Thyroid gland (tissue), 4 donors: ENCODE results near the gene TMED7.

Experiments
- POLR2A ChIP-seq, 2 donors: fragments of 450-650 bp; IDR thresholded peaks; one replicate each; pipeline ENCODE4 v1.6.1; 2017; ENCODE audit warnings: antibody characterized with exemption in 2 of 2, mild to moderate bottlenecking in 2 of 2, moderate library complexity in 1 of 2
- TF ChIP-seq, protein P1 (sequence below), 6 experiments: fragments of 200-600 bp in 3 of 6; fragments of 450-650 bp in 3 of 6; sonication (generic) in 3 of 6; IDR thresholded peaks; one replicate each; pipeline ENCODE4 v1.5.1; 2016 to 2019; ENCODE audit warnings: antibody characterized with exemption in 6 of 6, mild to moderate bottlenecking in 2 of 6, inconsistent platforms in 1 of 6, moderate library complexity in 1 of 6

DNA sequence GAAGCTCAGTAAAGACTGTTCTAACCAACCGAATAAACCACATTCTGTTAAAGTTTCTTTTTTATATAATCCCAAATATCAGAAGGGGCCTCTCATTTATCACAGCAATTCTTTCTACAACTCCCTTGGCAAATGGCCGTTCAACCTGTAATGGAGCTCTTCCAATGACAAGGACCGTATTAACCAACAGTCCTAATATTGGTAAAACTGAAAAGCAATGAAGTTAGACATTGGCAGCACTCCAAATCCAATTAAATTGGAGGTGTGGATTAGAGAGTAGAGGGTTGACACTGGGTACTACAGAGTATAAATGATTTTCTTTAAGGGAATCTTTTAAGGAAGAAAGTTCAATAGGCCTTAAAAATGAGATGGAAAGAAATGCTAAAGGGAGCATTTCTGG is 842 bp downstream of the TMED7 start:
- TF ChIP-seq, protein P1, sequence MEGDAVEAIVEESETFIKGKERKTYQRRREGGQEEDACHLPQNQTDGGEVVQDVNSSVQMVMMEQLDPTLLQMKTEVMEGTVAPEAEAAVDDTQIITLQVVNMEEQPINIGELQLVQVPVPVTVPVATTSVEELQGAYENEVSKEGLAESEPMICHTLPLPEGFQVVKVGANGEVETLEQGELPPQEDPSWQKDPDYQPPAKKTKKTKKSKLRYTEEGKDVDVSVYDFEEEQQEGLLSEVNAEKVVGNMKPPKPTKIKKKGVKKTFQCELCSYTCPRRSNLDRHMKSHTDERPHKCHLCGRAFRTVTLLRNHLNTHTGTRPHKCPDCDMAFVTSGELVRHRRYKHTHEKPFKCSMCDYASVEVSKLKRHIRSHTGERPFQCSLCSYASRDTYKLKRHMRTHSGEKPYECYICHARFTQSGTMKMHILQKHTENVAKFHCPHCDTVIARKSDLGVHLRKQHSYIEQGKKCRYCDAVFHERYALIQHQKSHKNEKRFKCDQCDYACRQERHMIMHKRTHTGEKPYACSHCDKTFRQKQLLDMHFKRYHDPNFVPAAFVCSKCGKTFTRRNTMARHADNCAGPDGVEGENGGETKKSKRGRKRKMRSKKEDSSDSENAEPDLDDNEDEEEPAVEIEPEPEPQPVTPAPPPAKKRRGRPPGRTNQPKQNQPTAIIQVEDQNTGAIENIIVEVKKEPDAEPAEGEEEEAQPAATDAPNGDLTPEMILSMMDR (IDR thresholded peaks at IDR 0.05): no peak
- no peak for TF ChIP-seq POLR2A (IDR thresholded peaks at IDR 0.05)
